B cell (primary cell): ENCODE measurements around the gene GSG1. TPM values are rescaled to one million over a fixed set of nuclear protein-coding genes. Genes with fewer than 3 reads are reported as not detected.
"Not testable (repeated sequence)": the region's sequence is repeated elsewhere in the genome, so short reads cannot be mapped to it uniquely, and the experiment has no call there.

Source experiments
- ATAC-seq: fragments of 200-7000 bp; cut with Tn5 transposase; one replicate; pipeline ENCODE4 v1.10.0; 2021; ENCODE audit warnings: low read depth, mild to moderate bottlenecking, moderate number of reproducible peaks, moderate library complexity
- CTCF ChIA-PET: fragments of 350-600 bp; sonication (Branson Sonifier 250); formaldehyde crosslinking; loops from one replicate; lab custom pipeline; 2021; ENCODE audit warnings: antibody characterized with exemption, inconsistent platforms; lab: Charles Lee
- POLR2A ChIA-PET: fragments of 350-600 bp; sonication (Branson Sonifier 250); formaldehyde crosslinking; loops from one replicate; lab custom pipeline; 2021; ENCODE audit warnings: antibody characterized with exemption; lab: Charles Lee
- DNase-seq: peaks from one replicate; pipeline ENCODE4 v3.0.0; 2013
- H2AFZ ChIP-seq: 2 replicates; pipeline ENCODE4 v1.6.1; 2012; ENCODE audit warnings: mild to moderate bottlenecking, low read depth, low read length; ENCODE audit not compliant: insufficient read depth, poor library complexity, severe bottlenecking
- H3K27ac ChIP-seq, 2 donors: 1 replicate in 1 of 2; 2 replicates in 1 of 2; pipeline ENCODE4 v1.5.1; 2012 to 2013; ENCODE audit warnings: low read length in 2 of 2, mild to moderate bottlenecking in 2 of 2, moderate library complexity in 1 of 2
- H3K27me3 ChIP-seq, 4 experiments: fragments of 200-600 bp in 1 of 4; sonication (generic) in 1 of 4; replicated peaks in 1 of 4; 1 replicate in 2 of 4; 2 replicates in 2 of 4; pipeline versions ENCODE4 v1.6.1 to v1.7.0; 2013 to 2016; ENCODE audit warnings: low read length in 3 of 4, mild to moderate bottlenecking in 2 of 4, mixed read lengths in 1 of 4, moderate library complexity in 1 of 4; ENCODE audit not compliant: insufficient read depth in 4 of 4, control insufficient read depth in 3 of 4; ENCODE audit errors: control extremely low read depth in 1 of 4
- H3K36me3 ChIP-seq, 2 experiments: replicated peaks in 1 of 2; 1 replicate in 1 of 2; 2 replicates in 1 of 2; pipeline versions ENCODE4 v1.6.1 to v1.7.1; 2013; ENCODE audit warnings: low read length in 1 of 2; ENCODE audit not compliant: insufficient read depth in 2 of 2, control insufficient read depth in 1 of 2; ENCODE audit errors: control extremely low read depth in 1 of 2, extremely low read depth in 1 of 2
- H3K4me1 ChIP-seq, 2 donors: fragments of 200-600 bp in 1 of 2; sonication (generic) in 1 of 2; 1 replicate in 1 of 2; 2 replicates in 1 of 2; pipeline versions ENCODE4 v1.5.1 to v1.6.1; 2013 to 2017; ENCODE audit warnings: low read length in 2 of 2; ENCODE audit not compliant: control insufficient read depth in 2 of 2, insufficient read depth in 2 of 2
- H3K4me2 ChIP-seq: replicated peaks from 2 replicates; pipeline ENCODE3; 2012; ENCODE audit warnings: mild to moderate bottlenecking, low read depth, low read length; ENCODE audit not compliant: poor library complexity, severe bottlenecking
- H3K4me3 ChIP-seq, 5 experiments: fragments of 200-600 bp in 1 of 5; sonication (generic) in 1 of 5; 1 replicate in 3 of 5; 2 replicates in 2 of 5; pipeline versions ENCODE4 v1.5.1 to v1.7.0; 2011 to 2016; ENCODE audit warnings: low read length in 4 of 5, mild to moderate bottlenecking in 4 of 5, low read depth in 2 of 5, control low read depth in 1 of 5, moderate library complexity in 1 of 5; ENCODE audit not compliant: insufficient read depth in 1 of 5; ENCODE audit errors: control extremely low read depth in 1 of 5, extremely low read depth in 1 of 5
- H3K79me2 ChIP-seq: fragments of 200-600 bp; sonication (generic); one replicate; pipeline ENCODE4 v1.6.0; 2016; ENCODE audit warnings: low read length; ENCODE audit not compliant: control insufficient read depth, insufficient read depth
- H3K9ac ChIP-seq: fragments of 200-600 bp; sonication (generic); 2 replicates; pipeline ENCODE4 v1.6.1; 2017; ENCODE audit warnings: mild to moderate bottlenecking, low read length, moderate library complexity
- H3K9me3 ChIP-seq, 3 donors: one replicate each; pipeline versions ENCODE4 v1.6.1 to v1.7.1; 2013; ENCODE audit warnings: low read length in 2 of 3; ENCODE audit not compliant: control insufficient read depth in 2 of 3, insufficient read depth in 1 of 3; ENCODE audit errors: control extremely low read depth in 1 of 3
- H4K20me1 ChIP-seq: 2 replicates; pipeline ENCODE4 v1.6.0; 2012; ENCODE audit warnings: mild to moderate bottlenecking, low read length; ENCODE audit not compliant: insufficient read depth, control insufficient read depth, poor library complexity, severe bottlenecking
- H3K27ac Mint-ChIP-seq: one replicate; pipeline ENCODE4 v1.8.0; 2021; ENCODE audit warnings: mixed read lengths
- H3K27me3 Mint-ChIP-seq: one replicate; pipeline ENCODE4 v1.8.0; 2021; ENCODE audit warnings: mixed read lengths
- H3K4me1 Mint-ChIP-seq: one replicate; pipeline ENCODE4 v1.8.0; 2021; ENCODE audit warnings: mixed read lengths
- H3K4me3 Mint-ChIP-seq: one replicate; pipeline ENCODE4 v1.8.0; 2021; ENCODE audit warnings: mixed read lengths
- H3K9me3 Mint-ChIP-seq: one replicate; pipeline ENCODE4 v1.8.0; 2022; ENCODE audit warnings: mixed read lengths; ENCODE audit not compliant: insufficient read depth
- CTCF ChIP-seq: fragments of 200-600 bp; IDR thresholded peaks from one replicate; pipeline ENCODE4 v1.8.0; 2022; ENCODE audit warnings: antibody characterized with exemption, mild to moderate bottlenecking
- EZH2 ChIP-seq: IDR thresholded peaks from 2 replicates; pipeline ENCODE4 v1.6.1; 2012; ENCODE audit warnings: borderline replicate concordance, low read depth, mild to moderate bottlenecking, moderate library complexity, low read length; ENCODE audit not compliant: insufficient read depth, poor library complexity, severe bottlenecking
- WGBS: methylation state at CpG from one replicate; pipeline ENCODE4 v1.1.5; 2013; ENCODE audit warnings: missing lambda C conversion rate; ENCODE audit not compliant: insufficient coverage; 5-methylcytosine and 5-hydroxymethylcytosine counted together
- intact Hi-C: fragments of 100-400 bp; cut with micrococcal nuclease; formaldehyde crosslinking; loops from one replicate; pipeline ENCODE4 v1.10.0; 2022
- polyA plus RNA-seq: library from polyadenylated mRNA; depleted of rRNA; stranded (reverse); fragments of >200 nt; gene quantifications from 2 replicates; pipeline ENCODE4 v1.2.3, GENCODE V29; 2012
- total RNA-seq, 2 donors: library from RNA; stranded (reverse); fragments of 120-200 nt in 1 of 2; gene quantifications; 1 replicate in 1 of 2; 2 replicates in 1 of 2; pipeline versions ENCODE4 v1.2.3 to v1.2.4, GENCODE V29; 2013 to 2022

The GSG1 gene
- total and polyA plus RNA-seq, 2 donors (not counting 1 experiment from before 2014, with no cell fraction given) = not detected

- POLR2A ChIA-PET = no interaction called here
- Mint-ChIP-seq H3K9me3 (no peaks in the 10 kb centered on the region), H3K27ac (no peak overlapping the region), H3K4me3 (no peak overlapping the region), H3K4me1 (peaks cover 7% of the 10 kb centered on the region), H3K27me3 (no peaks in the 10 kb centered on the region)
- Histone ChIP-seq H3K27ac (no peak overlapping the region), H3K79me2 (no peaks in the 10 kb centered on the region), H3K4me2 (no peak overlapping the region), H2AFZ (no peak overlapping the region), H4K20me1 (no peaks in the 10 kb centered on the region), H3K36me3 (peaks cover 0 to 1% of the 10 kb centered on the region in 2 experiments), H3K27me3 (no peaks in the 10 kb centered on the region), H3K4me3 (no peak overlapping the region), H3K4me1 (peaks cover 4 to 9% of the 10 kb centered on the region in 2 donors), H3K9ac (no peak overlapping the region), H3K9me3 (no peaks in the 10 kb centered on the region)
- intact Hi-C loops = no loop called here
- ATAC-seq (no peak), DNase-seq (no peak)
- TF ChIP-seq CTCF (no peak), EZH2 (no peak)
- CTCF ChIA-PET = no interaction called here
- WGBS = 100% methylated on average over 9 of the region's 11 CpGs
Measured at GRCh38 chr12:13084898-13085640, 18.4 kb downstream of the GSG1 start.

- H3K4me1 Mint-ChIP-seq, H2AFZ ChIP-seq, H3K79me2 ChIP-seq, ATAC-seq, H3K4me3 Mint-ChIP-seq, H3K27me3 ChIP-seq, POLR2A ChIA-PET, H3K9me3 ChIP-seq, H3K27me3 Mint-ChIP-seq, H3K4me1 ChIP-seq, CTCF ChIA-PET, DNase-seq, H3K4me2 ChIP-seq, intact Hi-C loops, H3K9ac ChIP-seq, H3K36me3 ChIP-seq, H3K9me3 Mint-ChIP-seq, H3K27ac ChIP-seq, H4K20me1 ChIP-seq, H3K27ac Mint-ChIP-seq, H3K4me3 ChIP-seq: not testable (repeated sequence)
- no CpG with 5 or more reads among the region's 5 CpGs for WGBS
Measured at GRCh38 chr12:13083638-13084037, 19.8 kb downstream of the GSG1 start.
